ENCODE measurements around the gene NFIB.

GRCh38 chr9:14159440-14160216, 154.3 kb downstream of the NFIB start:
- TF ChIP-seq, protein P1, sequence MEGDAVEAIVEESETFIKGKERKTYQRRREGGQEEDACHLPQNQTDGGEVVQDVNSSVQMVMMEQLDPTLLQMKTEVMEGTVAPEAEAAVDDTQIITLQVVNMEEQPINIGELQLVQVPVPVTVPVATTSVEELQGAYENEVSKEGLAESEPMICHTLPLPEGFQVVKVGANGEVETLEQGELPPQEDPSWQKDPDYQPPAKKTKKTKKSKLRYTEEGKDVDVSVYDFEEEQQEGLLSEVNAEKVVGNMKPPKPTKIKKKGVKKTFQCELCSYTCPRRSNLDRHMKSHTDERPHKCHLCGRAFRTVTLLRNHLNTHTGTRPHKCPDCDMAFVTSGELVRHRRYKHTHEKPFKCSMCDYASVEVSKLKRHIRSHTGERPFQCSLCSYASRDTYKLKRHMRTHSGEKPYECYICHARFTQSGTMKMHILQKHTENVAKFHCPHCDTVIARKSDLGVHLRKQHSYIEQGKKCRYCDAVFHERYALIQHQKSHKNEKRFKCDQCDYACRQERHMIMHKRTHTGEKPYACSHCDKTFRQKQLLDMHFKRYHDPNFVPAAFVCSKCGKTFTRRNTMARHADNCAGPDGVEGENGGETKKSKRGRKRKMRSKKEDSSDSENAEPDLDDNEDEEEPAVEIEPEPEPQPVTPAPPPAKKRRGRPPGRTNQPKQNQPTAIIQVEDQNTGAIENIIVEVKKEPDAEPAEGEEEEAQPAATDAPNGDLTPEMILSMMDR (IDR thresholded peaks at IDR 0.05), result no peak
- TF ChIP-seq POLR2A (IDR thresholded peaks at IDR 0.05), result no peak

Measured in body of pancreas (tissue), 4 donors.